ENCODE measurements around the gene KCNQ1.

Gene KCNQ1

DNA sequence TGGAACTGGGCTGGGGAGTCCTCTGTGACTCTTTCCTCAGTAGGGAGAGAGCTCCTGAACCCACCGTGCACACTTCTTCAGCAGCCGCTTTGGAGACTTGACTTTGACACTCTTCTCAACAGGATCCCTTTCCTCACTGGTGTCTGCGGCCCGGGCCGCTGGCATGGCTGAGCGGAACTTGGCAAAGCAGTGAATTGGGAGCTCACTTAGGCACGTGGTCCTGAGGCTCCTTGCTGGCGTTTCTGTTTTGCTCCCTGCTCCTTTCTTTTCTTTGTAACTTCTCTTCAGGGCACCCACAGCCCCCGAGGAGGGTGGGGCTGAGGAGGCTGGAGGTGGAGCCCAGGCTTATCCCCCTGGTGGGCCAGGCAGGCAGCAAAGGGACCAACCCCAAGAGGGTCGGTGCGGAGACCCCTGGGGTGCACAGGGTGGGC is 263.4 kb downstream of the KCNQ1 start:
- TF ChIP-seq, protein P1, sequence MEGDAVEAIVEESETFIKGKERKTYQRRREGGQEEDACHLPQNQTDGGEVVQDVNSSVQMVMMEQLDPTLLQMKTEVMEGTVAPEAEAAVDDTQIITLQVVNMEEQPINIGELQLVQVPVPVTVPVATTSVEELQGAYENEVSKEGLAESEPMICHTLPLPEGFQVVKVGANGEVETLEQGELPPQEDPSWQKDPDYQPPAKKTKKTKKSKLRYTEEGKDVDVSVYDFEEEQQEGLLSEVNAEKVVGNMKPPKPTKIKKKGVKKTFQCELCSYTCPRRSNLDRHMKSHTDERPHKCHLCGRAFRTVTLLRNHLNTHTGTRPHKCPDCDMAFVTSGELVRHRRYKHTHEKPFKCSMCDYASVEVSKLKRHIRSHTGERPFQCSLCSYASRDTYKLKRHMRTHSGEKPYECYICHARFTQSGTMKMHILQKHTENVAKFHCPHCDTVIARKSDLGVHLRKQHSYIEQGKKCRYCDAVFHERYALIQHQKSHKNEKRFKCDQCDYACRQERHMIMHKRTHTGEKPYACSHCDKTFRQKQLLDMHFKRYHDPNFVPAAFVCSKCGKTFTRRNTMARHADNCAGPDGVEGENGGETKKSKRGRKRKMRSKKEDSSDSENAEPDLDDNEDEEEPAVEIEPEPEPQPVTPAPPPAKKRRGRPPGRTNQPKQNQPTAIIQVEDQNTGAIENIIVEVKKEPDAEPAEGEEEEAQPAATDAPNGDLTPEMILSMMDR (IDR thresholded peaks at IDR 0.05; ENCODE audit: insufficient read depth, low read depth, low read length, missing control alignments) = no peak
- H3K4me3 ChIP-seq (ENCODE audit: low read depth, low read length) = no peak overlapping the region
- DNase-seq (ENCODE audit: low read depth) = no peak

DNA sequence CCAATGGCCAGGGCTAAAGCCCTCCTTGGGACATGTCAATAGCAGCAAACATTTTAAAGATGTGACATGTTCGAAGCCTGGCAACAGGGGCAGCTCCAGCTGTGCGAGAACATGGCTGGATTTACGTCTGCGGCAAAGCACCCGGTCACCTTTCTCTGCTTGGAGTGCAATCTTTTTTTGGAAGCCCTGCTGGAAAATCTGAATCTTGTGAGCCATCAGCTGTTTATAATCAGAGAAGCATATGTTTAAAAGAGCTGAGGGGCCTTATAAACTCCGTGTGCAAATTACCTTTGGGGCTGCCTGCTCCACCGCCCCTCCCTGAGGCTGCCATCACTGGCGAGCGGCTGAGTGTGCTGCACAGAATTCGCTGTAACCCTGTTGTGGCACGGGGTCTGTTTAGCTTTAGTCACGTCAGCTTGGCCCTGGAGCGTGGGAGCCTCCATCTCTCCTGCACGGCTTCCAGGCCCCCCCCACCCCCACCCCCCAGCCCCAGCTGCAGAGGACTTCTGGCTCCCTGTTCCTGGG is 264.0 kb downstream of the KCNQ1 start:
- no peak for DNase-seq (ENCODE audit: low read depth)
- TF ChIP-seq, protein P1 (IDR thresholded peaks at IDR 0.05; ENCODE audit: insufficient read depth, low read depth, low read length, missing control alignments) = no peak
- no peak overlapping the region for H3K4me3 ChIP-seq (ENCODE audit: low read depth, low read length)

DNA sequence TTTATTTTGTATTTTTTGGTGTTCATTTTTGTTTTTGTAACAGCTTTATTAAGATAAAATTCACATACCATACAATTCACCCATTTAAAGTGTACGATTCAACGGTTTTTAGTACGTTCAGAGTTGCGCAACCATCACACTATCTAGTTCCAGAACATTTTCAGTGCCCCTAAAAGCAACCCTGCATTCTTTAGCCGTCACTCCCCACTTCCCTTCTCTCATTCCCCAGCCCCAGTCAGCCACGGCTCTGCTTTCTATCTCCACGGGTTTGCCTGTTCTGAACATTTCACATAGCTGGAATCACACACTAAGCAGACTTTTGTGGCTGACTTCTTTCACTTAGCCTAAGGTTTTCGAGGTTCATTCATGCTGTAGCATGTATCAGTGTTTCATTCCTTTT is 264.6 kb downstream of the KCNQ1 start:
- DNase-seq (ENCODE audit: low read depth) = no peak
- TF ChIP-seq, protein P1 (IDR thresholded peaks at IDR 0.05; ENCODE audit: insufficient read depth, low read depth, low read length, missing control alignments) = no peak
- no peak overlapping the region for H3K4me3 ChIP-seq (ENCODE audit: low read depth, low read length)

DNA sequence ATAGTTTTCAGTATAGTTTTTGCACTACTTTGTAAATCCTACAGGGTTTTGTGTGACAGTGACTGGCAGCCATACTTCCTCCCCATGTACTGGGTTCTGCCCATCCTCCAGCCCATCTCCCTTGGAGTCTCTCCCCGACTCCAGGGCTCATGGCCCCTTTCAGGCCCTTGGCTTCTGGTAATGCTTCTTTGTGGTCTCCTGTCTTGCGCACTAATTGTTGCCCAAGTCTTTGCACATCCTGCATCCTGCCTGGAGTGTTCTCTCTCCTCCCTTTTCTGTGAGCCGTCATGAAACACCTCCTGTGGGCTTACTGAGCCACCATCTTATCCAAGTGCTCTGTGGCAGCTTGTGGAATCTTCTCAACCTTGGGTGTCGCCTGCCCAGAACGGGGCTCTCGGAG is 266.4 kb downstream of the KCNQ1 start:
- DNase-seq (ENCODE audit: low read depth) = no peak
- no peak overlapping the region for H3K4me3 ChIP-seq (ENCODE audit: low read depth, low read length)
- TF ChIP-seq, protein P1 (IDR thresholded peaks at IDR 0.05; ENCODE audit: insufficient read depth, low read depth, low read length, missing control alignments) = no peak

DNA sequence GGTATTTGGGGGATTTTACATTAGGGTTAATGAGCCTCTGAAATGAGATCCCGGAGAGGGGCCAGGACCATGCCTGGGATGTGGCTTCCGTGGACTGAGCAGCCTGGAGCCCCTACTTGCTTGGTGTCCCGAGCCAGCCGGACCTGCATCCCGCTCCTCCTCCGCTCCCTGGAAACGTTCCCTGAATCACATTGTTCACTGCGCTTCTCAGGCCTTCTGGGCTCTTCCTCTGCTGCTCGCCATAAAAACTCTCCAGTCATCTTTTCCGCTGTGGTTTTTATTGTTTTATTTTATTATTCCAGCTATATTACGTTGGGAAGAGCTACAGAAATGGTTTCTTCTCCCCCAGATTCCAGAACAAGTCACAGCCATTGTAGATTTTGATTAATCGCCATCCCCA is 268.3 kb downstream of the KCNQ1 start:
- no peak overlapping the region for H3K4me3 ChIP-seq (ENCODE audit: low read depth, low read length)
- DNase-seq (ENCODE audit: low read depth) = no peak
- TF ChIP-seq, protein P1 (IDR thresholded peaks at IDR 0.05; ENCODE audit: insufficient read depth, low read depth, low read length, missing control alignments) = no peak

DNA sequence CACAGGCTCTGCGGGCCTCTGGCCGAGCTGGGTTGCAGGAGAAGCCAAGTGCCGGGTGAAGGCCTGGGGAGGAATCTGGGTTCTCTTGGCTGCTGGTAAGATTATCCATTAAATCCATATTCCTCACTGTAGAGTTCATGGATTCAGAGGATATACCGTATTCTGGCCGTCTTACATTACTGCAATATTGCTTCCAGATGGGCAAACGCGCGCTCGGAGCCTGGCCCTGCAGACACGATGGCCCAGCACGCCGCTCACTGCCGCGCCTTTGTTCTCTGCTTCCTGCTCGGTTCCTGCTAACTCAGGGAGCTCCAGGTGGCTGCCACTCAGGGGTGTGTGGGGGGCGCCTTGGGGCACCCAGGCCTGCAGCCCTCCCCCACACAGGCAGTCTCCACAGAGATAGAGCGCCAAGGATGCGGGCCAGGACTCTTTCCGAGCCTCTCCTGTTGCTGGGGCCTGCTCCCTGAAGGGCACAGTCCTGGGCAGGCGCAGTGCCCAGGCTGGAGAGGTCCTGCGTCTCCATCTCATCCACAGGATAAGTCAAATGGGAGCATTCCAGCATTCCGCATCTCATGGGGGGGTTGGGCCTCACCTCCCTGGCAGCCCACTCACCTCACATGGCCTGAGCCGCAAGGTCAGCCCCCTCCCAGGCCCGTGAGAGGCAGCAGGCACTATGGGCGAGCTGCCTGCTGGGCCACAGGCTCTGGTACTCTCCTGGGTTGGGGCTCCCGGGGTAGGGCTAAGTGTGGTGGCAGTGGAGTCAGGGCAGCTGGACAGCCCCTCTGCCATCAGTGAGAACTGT is 269.1 kb downstream of the KCNQ1 start:
- TF ChIP-seq, protein P1 (IDR thresholded peaks at IDR 0.05; ENCODE audit: insufficient read depth, low read depth, low read length, missing control alignments) = no peak
- H3K4me3 ChIP-seq (ENCODE audit: low read depth, low read length) = no peak overlapping the region
- no peak for DNase-seq (ENCODE audit: low read depth)

DNA sequence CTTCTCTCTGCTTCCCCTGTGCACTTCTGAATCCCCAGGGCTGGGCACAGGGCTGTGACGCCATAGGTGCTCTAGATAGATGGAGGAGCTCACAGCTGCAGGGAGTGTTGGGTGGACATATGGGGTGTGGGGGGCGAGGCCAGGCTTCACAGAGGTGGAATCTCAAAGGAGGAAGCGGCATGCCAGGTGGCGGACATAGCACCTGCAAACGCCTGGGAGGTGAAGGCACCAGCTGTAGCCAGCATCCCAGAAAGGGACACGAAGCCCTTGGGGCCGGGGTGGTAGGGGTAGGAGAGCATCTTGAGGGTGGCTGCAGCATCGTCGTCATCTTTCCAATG is 269.6 kb downstream of the KCNQ1 start:
- no peak for DNase-seq (ENCODE audit: low read depth)
- no peak overlapping the region for H3K4me3 ChIP-seq (ENCODE audit: low read depth, low read length)
- TF ChIP-seq, protein P1 (IDR thresholded peaks at IDR 0.05; ENCODE audit: insufficient read depth, low read depth, low read length, missing control alignments) = no peak
